GM12878 (cell line): ENCODE measurements around the gene LRRC51.

Experiments used
- BMI1 ChIP-seq: fragments of 450-650 bp; IDR thresholded peaks from 2 replicates; pipeline ENCODE4 v1.6.1; 2016; ENCODE audit warnings: mild to moderate bottlenecking, moderate library complexity, borderline replicate concordance
- CBFB ChIP-seq: IDR thresholded peaks from 2 replicates; pipeline ENCODE4 v1.6.1; 2016; ENCODE audit warnings: antibody characterized with exemption, low read depth
- CEBPB ChIP-seq, 2 experiments: fragments of 150-350 bp in 1 of 2; IDR thresholded peaks; 2 replicates each; pipeline ENCODE4 v1.6.1; 2012 to 2014; ENCODE audit warnings: low read depth in 2 of 2, low read length in 2 of 2, borderline replicate concordance in 1 of 2, inconsistent platforms in 1 of 2
- CHD1 ChIP-seq: IDR thresholded peaks from 2 replicates; pipeline ENCODE4 v1.6.1; 2012; ENCODE audit warnings: low read depth, low read length, improper control_type of control experiment
- CREM ChIP-seq: IDR thresholded peaks from 2 replicates; pipeline ENCODE4 v1.6.1; 2014; ENCODE audit warnings: antibody characterized with exemption, low read depth
- CTCF ChIP-seq, 3 experiments: IDR thresholded peaks in 2 of 3; conservative IDR thresholded peaks in 1 of 3; 2 replicates each; pipeline ENCODE4 v1.5.1; 2011; ENCODE audit warnings: low read depth in 3 of 3, low read length in 3 of 3, mild to moderate bottlenecking in 3 of 3, control low read depth in 2 of 3, moderate library complexity in 2 of 3, inconsistent platforms in 1 of 3, mixed read lengths in 1 of 3; ENCODE audit not compliant: control insufficient read depth in 2 of 3, insufficient read depth in 1 of 3; ENCODE audit errors: extremely low read depth in 1 of 3
- EP300 ChIP-seq, 2 experiments: fragments of 150-350 bp in 1 of 2; IDR thresholded peaks; 2 replicates each; pipeline ENCODE4 v1.6.1; 2011 to 2012; ENCODE audit warnings: low read depth in 2 of 2, low read length in 2 of 2, borderline replicate concordance in 1 of 2, improper control_type of control experiment in 1 of 2, inconsistent platforms in 1 of 2; ENCODE audit not compliant: control insufficient read depth in 1 of 2
- REST ChIP-seq: IDR thresholded peaks from 2 replicates; pipeline ENCODE4 v1.6.1; 2012; ENCODE audit warnings: mild to moderate bottlenecking, low read depth, low read length
- SUPT20H ChIP-seq: IDR thresholded peaks from 2 replicates; pipeline ENCODE4 v1.6.1; 2011; ENCODE audit warnings: low read depth, mild to moderate bottlenecking, low read length, moderate library complexity, borderline replicate concordance; ENCODE audit not compliant: control insufficient read depth
- YY1 ChIP-seq: IDR thresholded peaks from 2 replicates; pipeline ENCODE4 v1.6.1; 2011; ENCODE audit warnings: low read depth, mild to moderate bottlenecking, low read length
- ZNF274 ChIP-seq: IDR thresholded peaks from one replicate; pipeline ENCODE4 v1.8.0; 2011; ENCODE audit not compliant: insufficient read length, insufficient read depth

GRCh38 chr11:72081821-72082453, 1.3 kb downstream of the LRRC51 start:
- TF ChIP-seq CHD1 (no peak), CTCF (IDR thresholded peaks at IDR 0.05 in 2 of 3, conservative IDR thresholded peaks at IDR 0.05 in 1 of 3; ENCODE audit: control insufficient read depth in 2 of 3, extremely low read depth in 1 of 3, insufficient read depth in 1 of 3, low read depth in 3 of 3, low read length in 3 of 3) (no peak), SUPT20H (no peak), CREM (no peak), BMI1 (no peak), CEBPB (IDR thresholded peaks at IDR 0.05; ENCODE audit: borderline replicate concordance in 1 of 2, low read depth in 2 of 2, low read length in 2 of 2) (no peak), ZNF274 (no peak), REST (no peak), YY1 (no peak), CBFB (no peak), EP300 (IDR thresholded peaks at IDR 0.05; ENCODE audit: borderline replicate concordance in 1 of 2, control insufficient read depth in 1 of 2, low read depth in 2 of 2, low read length in 2 of 2) (no peak)
